Lung (tissue), 13 donors: ENCODE results near the gene FAM168A. TPM values are rescaled to one million over a fixed set of nuclear protein-coding genes. Genes with fewer than 3 reads are reported as not detected.

Source experiments
- ATAC-seq: fragments of 200-7000 bp; cut with Tn5 transposase; one replicate; pipeline ENCODE4 v1.9.1; 2020; ENCODE audit warnings: moderate number of reproducible peaks; ENCODE audit not compliant: insufficient read depth, low FRiP score
- DNase-seq, 3 donors: peaks; one replicate each; pipeline ENCODE4 v3.0.0-alpha.2; 2013 to 2017
- H3K27ac ChIP-seq, 2 donors: one replicate each; pipeline ENCODE4 v1.5.1; 2013; ENCODE audit warnings: mild to moderate bottlenecking in 2 of 2, moderate library complexity in 2 of 2, control low read depth in 1 of 2, inconsistent platforms in 1 of 2, low read depth in 1 of 2, low read length in 1 of 2
- H3K27me3 ChIP-seq, 3 donors: one replicate each; pipeline ENCODE4 v1.5.1; 2013; ENCODE audit warnings: low read length in 2 of 3; ENCODE audit not compliant: control insufficient read depth in 3 of 3, insufficient read depth in 3 of 3
- H3K36me3 ChIP-seq, 4 donors: one replicate each; pipeline ENCODE4 v1.5.1; 2013; ENCODE audit warnings: low read length in 4 of 4, mild to moderate bottlenecking in 1 of 4, moderate library complexity in 1 of 4; ENCODE audit not compliant: control insufficient read depth in 4 of 4, insufficient read depth in 4 of 4
- H3K4me1 ChIP-seq, 5 donors: one replicate each; pipeline ENCODE4 v1.5.1; 2013; ENCODE audit warnings: low read length in 5 of 5, mild to moderate bottlenecking in 2 of 5, moderate library complexity in 1 of 5; ENCODE audit not compliant: control insufficient read depth in 5 of 5, insufficient read depth in 5 of 5
- H3K4me3 ChIP-seq: one replicate; pipeline ENCODE4 v1.5.1; 2013; ENCODE audit warnings: mild to moderate bottlenecking, control low read depth, moderate library complexity
- H3K9ac ChIP-seq, 2 donors: one replicate each; pipeline ENCODE4 v1.5.1; 2013; ENCODE audit warnings: low read length in 2 of 2, control low read depth in 1 of 2; ENCODE audit not compliant: insufficient read depth in 1 of 2
- H3K9me3 ChIP-seq, 4 donors: one replicate each; pipeline ENCODE4 v1.5.1; 2013; ENCODE audit warnings: low read length in 3 of 4, mild to moderate bottlenecking in 1 of 4, moderate library complexity in 1 of 4; ENCODE audit not compliant: control insufficient read depth in 4 of 4, insufficient read depth in 3 of 4
- CTCF ChIP-seq: IDR thresholded peaks from 2 replicates; pipeline ENCODE4 v1.5.1; 2012; ENCODE audit warnings: mild to moderate bottlenecking; ENCODE audit errors: control extremely low read depth, extremely low read depth
- WGBS, 2 donors: extraction: QIAGEN DNeasy Blood & Tissue Kit; methylation state at CpG; one replicate each; pipeline ENCODE4 v1.1.7; 2013; 5-methylcytosine and 5-hydroxymethylcytosine counted together
- polyA plus RNA-seq, 2 donors: library from polyadenylated mRNA; stranded (reverse); fragments of 200-250 nt; gene quantifications; one replicate each; pipeline ENCODE4 v1.2.1, GENCODE V29; 2013
- small RNA-seq: library from RNA; depleted of rRNA; stranded (forward); fragments of <200 nt; gene quantifications from one replicate; pipeline ENCODE3, GENCODE V24; 2014; ENCODE audit warnings: low replicate concordance
- total RNA-seq, 2 donors: library from RNA; depleted of rRNA in 1 of 2; stranded (reverse); fragments of >200 nt in 1 of 2; gene quantifications; one replicate each; pipeline ENCODE4 v1.2.1, GENCODE V29; 2014 to 2021
- donor health status: control.
- donor health status: control.
- donor health status: Bipolar disorder and iron deficiency.
- donor health status: healthy.
- donor health status: DM: yes; HTN: yes; CAD: no.

The FAM168A gene
- total and polyA plus RNA-seq, 4 donors = 6.7 to 25.5 (median 17.1) TPM

- no peaks in the 10 kb centered on the region for H3K9me3 ChIP-seq
- H3K27ac ChIP-seq = no peak overlapping the region
- no peak for DNase-seq
- WGBS, 2 donors = 87 to 88% methylated on average over 4 of the region's 4 CpGs
- peaks cover 7 to 29% (median 22%) of the 10 kb centered on the region in 4 donors for H3K36me3 ChIP-seq
- H3K4me1 ChIP-seq = peaks cover 0 to 6% (median 0%) of the 10 kb centered on the region in 5 donors
- H3K9ac ChIP-seq = no peak overlapping the region
- ATAC-seq = no peak
- no peak for TF ChIP-seq CTCF
- no peak overlapping the region for H3K4me3 ChIP-seq
- H3K27me3 ChIP-seq = no peaks in the 10 kb centered on the region
Measured at GRCh38 chr11:73353422-73353821, 244.5 kb downstream of the FAM168A start.

- DNase-seq = peak; percentile 72 to 84 (median 80)
Measured at GRCh38 chr11:73350908-73351636, 246.8 kb downstream of the FAM168A start.

More at GRCh38 chr11:73350908-73351636, 246.8 kb downstream of the FAM168A start:
- no peaks in the 10 kb centered on the region for H3K27me3 ChIP-seq
- no peak overlapping the region for H3K27ac ChIP-seq
- WGBS, 2 donors = 25 to 31% methylated on average over 16 of the region's 16 CpGs
- TF ChIP-seq CTCF = peak; percentile 92
- H3K36me3 ChIP-seq = peaks cover 0 to 20% (median 13%) of the 10 kb centered on the region in 4 donors
- no peaks in the 10 kb centered on the region for H3K9me3 ChIP-seq
- peak overlapping the region in 1 of 2 donors; percentile 8 for H3K9ac ChIP-seq
- ATAC-seq = peak; percentile 76
- H3K4me3 ChIP-seq = no peak overlapping the region
- peaks cover 0 to 6% (median 0%) of the 10 kb centered on the region in 5 donors for H3K4me1 ChIP-seq

Small RNA genes within 50 kb of the gene (small RNA-seq; reads per million reads assigned to genes)
- gene AP000763.2 = not detected
- gene HMGN2P38 = not detected

Other genes starting within 250 kb of the FAM168A start
- 10 to 100 TPM in 1 of 2 donors, 1 to 10 TPM in 1; 6.0 to 25.4 TPM for gene RELT, start 221.7 kb downstream of the FAM168A start, total RNA-seq
- gene RELT, start 221.7 kb downstream of the FAM168A start, polyA plus RNA-seq = 10 to 100 TPM in 1 of 2 donors, 1 to 10 TPM in 1; 7.1 to 25.0 TPM
- 10 to 100 TPM in 1 of 2 donors, 1 to 10 TPM in 1; 9.6 to 38.8 TPM for gene PLEKHB1, start 48.5 kb upstream of the FAM168A start, total RNA-seq
- 10 to 100 TPM in 1 of 2 donors, 1 to 10 TPM in 1; 8.1 to 14.2 TPM for gene PLEKHB1, start 48.5 kb upstream of the FAM168A start, polyA plus RNA-seq
- gene RAB6A, start 163.0 kb upstream of the FAM168A start, total RNA-seq = 100 to 1,000 TPM in 1 of 2 donors, 10 to 100 TPM in 1; 93.2 to 159 TPM
- 10 to 100 TPM; 45.8 to 70.3 TPM for gene RAB6A, start 163.0 kb upstream of the FAM168A start, polyA plus RNA-seq
- 10 to 100 TPM; 24.7 to 37.3 TPM for gene MRPL48, start 189.8 kb upstream of the FAM168A start, total RNA-seq
- gene MRPL48, start 189.8 kb upstream of the FAM168A start, polyA plus RNA-seq = 10 to 100 TPM; 20.5 to 38.1 TPM